UCSD-AML1 (cell line): Measurements from ENCODE around the gene CLCNKB.

Experiments used
- DNase-seq: peaks from one replicate; lab custom pipeline; 2025; ENCODE audit not compliant: unreplicated experiment; lab: John Stamatoyannopoulos, UW

CLCNKB gene

DNA sequence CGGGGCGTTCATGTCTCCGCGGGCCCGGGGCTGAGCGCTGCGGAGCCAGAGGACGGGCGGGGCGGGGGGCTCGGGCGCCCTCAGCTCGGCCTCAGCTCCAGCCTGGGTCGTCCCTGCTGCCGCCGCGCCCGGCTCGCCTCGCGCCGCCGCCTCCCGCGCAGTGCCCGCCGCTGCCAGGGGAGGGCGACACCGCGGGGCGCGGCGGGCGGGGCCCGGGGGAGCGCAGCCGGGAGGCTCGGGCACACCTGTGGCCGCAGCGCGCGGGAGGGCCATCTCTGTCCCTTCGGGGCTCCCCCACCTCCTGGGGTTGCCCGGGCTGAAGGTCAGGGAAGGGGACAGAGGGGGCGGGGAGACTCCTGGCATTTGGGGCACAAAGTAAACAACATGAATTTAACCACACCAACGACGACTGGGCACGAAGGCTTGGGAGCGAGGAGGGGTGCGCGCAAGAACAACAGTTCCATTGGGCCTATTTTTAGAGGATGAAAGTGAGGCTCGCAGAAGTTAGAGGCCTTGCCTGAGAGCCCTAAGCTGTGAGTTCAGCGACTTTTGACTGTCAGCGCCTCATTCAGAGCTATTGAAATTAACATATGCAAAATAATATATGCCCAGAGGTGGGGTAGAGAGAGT is 30.0 kb downstream of the CLCNKB start, which contains the start of gene FAM131C:
FAM131C (minus strand) TSS at position 162 of the 630 bp plus-strand sequence. CDS start 209 bp downstream, outside the sequence.
- peak; percentile 26 for DNase-seq

DNA sequence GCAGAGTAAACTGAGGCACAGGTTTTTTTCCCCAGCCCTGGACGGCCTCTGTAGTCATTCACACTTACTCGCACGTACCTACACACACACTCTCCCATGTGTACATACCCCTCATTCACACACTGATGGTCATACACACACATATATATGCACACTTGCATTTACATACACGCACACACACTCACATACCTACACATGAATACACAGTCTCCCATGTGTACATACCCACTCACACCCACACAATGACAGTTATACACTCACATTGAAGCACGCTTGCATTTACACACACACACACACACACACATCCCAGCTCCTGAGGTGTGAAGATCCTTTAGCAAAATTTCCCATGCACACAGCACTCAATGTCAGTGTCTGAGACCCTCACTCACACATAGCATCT is 30.6 kb downstream of the CLCNKB start:
- DNase-seq, result no peak

DNA sequence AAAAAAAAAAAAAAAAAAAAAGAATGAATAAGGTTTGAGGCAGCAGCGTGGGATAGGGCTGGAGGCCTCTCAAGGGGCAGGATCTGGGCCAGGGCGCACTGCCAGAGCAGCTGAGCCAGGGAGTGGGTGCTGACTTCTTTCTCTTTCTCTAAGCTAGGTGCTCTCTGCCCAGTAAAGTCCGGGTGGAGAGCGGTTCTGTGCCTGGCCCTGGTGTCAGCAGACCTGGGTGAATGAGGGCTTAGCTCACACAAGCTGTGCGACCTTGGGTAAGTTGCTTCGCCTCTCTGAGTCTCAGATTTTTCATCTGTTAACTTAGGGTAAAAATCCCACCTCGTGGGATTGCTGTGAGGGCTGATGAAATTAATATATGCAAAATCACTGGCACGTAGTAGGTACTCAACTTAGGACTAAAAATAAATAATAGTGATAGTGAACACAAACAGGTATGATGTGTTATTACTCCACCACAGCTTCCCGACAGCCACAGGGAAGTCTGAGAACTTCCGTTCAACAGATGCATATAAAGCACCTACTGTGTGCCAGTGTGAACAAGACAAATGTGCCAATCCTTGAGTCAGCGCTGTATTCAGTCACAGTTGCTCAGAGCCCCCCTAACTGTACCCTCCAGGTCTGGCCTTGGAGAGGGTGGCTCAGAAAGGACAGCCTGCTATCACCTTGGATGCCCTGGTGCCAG is 31.9 kb downstream of the CLCNKB start:
- no peak for DNase-seq

DNA sequence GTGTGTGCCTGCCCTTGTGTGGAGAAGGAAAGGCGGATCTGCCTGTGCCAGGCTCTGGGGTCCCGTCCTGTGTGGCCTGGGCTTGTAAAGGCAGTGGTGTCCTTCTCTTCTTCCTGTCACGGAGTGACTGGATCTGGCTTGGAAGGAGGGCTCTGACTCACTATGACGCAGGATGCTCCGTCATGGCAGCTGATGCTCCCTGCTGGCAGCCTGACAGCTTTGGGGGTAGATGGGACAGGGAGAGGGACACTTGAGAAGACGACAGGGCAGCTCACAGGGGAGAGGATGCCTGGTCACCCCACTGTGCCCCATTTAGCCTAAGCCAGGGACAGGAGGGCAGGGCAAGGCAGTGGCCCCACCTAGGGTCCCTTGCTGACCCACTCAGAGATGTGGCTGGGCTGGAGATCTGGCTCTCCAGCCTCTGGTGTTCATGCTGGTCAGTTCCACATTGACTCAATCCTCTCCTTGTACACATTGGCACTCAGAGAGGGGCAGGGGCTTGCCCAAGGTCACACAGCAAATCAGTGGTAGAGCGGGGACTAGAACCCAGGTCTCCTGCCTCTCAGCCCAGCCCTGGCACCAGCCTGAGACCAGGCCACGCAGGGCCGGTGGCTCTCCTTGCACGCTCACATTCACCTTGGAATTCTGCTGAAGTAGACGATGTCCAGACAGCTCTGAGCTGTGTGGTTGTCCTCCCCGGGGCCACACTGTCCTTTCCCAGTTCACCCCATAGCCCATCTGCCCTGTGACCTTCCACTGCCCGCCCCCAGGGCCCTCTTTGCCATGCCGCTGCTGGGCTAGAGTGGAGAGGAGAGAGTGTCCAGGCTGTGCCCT is 32.7 kb downstream of the CLCNKB start:
- no peak for DNase-seq

DNA sequence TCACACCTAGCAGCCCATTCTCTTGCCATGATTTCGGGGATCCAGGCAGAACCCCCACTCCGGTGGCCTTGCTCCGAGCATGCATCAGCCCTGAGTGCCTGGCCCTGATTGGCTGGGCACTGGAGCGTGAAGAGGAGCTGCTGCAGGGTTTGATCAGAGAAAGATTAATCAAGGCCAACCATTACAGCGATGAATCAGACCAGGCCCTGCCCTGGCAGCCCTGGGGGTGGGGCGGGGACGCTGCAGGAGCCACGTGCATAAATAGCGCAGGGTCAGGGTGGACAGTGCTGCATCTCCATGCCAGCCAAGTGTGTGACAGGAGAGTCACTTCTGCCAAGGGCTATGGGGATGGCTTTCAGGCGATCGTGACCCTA is 33.3 kb downstream of the CLCNKB start:
- no peak for DNase-seq

DNA sequence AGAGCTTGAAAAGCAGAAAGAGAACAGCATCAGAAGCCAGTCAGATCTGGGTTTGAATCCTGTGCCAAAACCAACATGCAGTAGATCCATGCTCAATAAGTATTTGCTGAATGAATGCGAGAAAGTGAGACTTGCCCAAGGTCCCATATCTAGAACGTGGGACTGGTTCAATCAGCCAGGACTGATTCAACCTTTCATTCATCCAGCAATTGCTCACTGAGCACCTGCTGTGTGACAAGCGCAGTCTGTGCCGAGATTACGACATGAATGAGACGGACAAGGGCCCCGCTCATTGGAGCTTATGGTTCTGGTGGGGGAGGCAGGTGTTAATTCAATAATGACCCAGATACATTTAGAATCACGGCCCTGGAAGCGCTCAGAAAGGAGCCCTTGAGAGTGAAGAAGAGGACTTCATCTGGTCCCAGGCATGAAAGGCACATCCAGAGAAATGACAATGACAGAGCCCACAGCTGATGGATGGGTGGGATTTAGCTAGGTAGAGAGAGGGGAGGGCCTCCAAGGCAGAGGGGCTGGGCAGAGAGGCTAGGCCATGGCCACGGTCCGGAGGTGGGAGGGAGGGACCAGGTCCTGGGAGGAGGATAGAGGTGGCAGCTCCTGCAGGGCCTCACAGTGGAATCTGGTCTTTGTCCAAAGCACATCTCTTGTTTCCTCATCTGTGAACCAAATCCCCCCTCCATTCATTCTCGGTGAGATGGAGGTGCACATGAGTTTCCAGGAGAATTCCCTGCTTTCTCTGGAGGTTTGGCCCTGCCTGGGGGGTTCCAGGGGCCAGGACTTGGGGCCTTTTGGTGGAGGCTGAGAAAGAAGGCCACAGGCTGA is 34.0 kb downstream of the CLCNKB start:
- no peak for DNase-seq

DNA sequence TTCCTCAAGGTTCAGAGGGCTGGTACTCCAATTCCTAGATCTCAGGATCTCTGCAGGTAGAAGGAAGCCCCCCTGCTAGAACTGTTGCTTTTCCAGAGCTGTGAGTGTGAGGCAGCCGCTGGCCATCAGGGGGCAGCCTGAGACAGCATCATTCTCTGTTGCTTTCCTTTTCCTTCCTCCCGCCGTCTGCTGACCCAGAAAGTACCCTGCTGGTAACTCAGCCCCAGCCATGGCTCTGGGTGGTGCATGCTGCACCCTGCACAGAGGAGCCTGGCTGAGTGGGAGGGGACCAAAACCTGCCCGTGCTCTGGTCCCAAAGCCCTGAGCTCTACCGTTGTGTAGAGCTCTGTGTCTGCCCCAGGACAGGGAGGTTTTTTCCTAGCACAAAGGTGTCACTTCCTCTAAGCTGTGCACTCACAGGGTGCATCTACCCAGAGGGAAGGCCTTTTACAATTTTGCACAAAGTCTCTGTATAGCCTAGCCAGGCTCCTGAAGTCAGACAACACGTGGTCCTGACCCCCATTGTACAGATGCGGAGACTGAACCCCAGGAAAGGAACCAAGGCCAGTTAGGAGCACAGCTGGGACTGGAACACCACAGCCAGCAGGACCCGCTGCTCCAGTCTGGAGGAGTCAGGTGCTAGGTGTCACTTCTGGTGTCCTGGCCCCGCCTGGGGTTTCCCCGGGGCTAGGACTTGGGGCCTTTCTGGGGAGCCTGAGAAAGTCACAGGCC is 35.5 kb downstream of the CLCNKB start:
- peak; percentile 71 for DNase-seq

DNA sequence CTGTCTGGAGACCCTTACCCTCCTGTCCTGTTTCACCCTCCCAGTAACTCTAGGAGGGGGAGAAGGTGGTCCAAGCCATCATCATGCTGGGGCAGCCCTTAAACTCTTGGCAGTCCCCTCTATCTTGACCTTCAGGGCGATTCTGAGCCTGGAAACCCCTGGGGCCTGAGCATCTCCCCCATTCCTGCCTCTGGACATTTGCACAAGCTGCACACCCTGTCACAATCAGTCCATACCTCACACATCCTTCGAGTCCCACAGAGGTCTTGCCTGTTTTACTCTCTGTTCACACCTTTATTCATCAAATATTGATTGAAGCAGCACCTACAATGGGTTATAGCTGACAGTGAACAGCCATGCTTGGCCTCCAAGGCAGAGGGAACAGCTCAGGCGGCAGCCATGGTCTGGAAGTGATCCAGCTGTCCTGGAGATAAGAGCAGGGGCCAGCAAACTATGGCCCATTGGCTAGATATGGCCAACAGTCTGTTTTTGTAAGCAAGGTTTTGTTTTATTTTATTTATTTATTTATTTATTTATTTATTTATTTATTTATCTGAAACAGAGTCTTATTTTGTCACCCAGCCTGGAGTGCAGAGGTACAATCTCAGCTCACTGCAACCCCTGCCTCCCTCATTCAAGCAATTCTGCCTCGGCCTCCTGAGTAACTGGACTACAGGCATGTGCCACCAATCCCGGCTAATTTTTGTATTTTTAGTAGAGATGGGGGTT is 37.0 kb downstream of the CLCNKB start:
- no peak for DNase-seq

DNA sequence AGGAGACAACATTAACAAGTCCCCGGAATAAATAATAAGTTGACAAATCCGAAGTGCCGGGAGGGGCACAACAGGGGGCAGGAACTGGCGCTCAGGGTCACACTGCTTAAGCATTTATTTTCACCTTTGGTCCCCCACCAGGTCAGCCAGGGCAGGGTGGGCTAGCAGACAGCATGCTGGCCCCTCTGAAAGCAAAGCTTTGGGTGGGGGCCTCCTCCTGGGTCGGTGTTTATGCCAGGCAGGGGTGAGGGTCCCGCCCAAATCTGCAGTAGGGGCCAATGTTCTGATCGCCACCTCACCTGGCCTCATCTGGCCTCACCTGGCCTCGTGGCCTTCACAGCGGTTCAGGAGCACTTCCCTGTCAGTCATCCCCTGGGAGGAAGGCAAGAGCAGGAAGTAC is 38.1 kb downstream of the CLCNKB start:
- no peak for DNase-seq

DNA sequence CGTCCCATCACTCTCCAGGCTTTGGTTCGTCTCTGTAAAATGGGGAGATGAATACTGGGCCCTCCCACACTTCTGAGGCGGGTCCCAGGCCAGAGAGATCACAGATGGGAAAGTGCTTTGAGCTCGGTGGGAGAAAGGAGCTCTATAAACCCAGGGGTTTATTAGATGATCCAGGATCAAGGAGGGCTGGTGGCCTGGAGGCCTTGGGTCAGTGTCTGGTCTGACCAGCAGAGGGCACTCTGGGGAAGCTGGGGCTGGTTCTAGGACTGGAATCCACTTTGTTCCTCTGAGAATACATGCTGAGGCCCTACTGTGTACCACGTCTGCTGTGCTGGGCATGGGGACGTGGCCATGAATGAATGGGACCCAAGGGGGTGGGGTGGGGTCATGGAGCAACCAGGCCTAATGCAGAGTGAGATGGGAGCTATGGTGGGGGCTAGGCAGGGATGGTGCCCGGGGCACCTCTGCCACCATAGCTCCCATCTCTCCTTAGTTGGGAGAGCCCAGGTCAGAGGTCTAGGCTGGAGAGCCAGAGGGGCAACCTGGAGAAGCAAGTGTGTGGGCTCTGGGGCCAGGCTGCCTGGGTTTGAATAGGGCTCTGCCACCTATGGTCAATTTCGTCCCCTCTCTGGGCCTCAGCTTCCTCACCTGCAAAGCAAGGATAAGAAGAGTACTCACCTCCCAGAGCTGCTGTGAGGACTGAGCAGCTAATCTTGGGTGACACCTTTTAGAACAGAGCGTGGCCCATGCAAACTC is 38.9 kb downstream of the CLCNKB start:
- peak; percentile 65 for DNase-seq

DNA sequence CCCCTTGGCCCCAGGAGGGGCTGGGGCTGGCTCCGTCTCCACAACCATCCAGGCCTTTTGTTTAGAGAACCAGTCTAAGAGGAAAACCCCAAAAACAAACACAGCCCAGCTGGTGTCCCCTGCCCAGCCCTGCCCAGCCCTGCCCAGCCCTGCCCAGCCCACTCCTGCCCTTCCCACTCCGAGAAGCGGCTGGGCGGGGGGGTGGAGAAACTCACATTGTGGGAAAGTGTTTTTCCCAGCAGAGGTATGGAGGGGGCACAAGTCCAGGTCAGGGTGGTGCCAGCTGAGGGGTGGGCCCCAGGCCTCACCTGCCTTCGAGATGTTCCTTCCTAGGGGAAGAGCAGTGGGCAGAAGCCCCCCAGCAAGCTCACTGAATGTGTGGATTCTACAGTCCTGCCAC is 39.9 kb downstream of the CLCNKB start:
- DNase-seq, result no peak

DNA sequence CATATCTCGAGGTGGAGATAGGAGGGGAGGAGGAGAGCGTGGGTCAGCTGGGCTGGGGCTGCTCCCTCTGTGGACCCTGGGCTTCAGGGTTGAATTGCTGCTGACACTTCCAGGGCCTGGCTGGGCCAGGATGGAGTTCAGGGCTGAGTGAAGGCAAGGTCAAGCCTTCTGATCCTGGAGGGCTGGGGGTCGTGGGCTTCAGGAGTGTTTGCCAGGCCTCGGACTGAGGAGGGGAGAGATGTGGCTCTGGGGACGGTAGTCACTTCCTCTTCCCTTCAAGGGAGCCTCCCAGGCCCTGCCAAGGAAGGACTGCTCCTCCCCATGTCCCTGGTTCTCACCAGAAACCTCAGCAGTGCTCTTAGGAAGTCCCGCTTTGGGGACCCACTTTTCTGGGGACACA is 41.9 kb downstream of the CLCNKB start:
- no peak for DNase-seq

DNA sequence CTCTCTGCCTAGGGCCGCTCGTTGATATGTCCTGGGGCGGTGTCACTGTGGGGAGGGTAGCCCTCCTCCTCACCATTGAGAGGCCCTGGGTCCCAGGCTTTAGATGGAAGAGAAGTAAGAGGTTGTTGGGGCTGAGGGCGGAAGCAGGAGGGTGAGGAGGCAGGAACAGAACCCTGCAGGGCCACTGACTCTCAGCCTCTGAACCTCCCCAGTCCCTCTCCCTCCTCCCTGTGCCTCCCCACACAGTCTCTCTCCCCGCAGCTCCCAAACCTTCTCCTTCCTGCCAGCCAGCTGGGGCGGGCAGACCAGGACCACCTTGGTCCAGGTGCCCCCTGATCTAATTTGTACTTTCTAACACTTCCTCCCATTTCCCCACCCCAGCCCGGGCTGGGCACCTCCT is 44.2 kb downstream of the CLCNKB start:
- no peak for DNase-seq

DNA sequence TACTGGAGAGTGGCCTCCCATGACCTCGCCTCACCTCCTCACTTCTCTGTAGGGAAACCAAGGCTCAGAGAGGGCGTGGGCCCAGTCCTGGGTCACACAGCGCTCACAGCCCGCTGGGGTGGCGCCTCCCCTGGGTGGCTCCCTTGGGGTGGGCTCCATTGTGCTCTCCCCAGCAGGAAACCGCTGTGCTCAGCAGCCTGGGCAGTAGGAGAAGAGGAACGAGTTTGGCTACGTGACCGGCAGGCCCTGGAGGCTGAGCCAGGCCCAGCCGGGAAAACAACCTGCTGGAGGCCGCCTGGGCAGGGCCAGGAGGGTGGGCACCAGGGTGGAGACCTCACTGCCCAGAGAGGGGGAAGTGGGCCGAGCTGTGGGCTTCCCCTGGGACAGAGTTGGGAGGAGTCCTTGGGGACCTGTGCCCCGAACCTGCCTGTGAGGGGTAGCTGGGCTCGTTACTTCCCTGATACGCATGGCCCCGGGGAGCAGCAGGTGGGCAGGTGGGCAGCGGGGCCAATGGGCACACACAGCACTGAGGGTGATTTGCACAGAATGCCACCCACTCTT is 44.8 kb downstream of the CLCNKB start:
- no peak for DNase-seq

DNA sequence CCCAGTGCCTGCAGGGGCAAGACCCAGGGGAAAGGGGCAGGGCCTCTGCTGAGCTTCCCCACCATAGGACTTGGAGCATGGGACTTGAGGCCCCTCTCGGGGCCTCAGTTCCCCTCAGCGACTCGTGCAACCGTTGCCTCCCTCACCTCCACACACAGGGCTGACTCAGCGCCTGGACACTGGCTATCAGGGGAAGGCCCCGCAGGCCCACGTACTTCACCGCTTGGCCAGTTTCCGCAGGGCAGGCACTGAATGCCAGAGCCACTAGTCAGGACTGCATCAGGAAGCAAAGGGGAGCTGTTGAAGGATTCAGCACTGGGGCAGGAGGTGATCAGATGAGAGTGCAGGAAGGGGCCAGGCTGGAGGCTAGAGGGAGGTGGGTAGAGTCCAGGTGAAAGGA is 45.4 kb downstream of the CLCNKB start:
- no peak for DNase-seq

DNA sequence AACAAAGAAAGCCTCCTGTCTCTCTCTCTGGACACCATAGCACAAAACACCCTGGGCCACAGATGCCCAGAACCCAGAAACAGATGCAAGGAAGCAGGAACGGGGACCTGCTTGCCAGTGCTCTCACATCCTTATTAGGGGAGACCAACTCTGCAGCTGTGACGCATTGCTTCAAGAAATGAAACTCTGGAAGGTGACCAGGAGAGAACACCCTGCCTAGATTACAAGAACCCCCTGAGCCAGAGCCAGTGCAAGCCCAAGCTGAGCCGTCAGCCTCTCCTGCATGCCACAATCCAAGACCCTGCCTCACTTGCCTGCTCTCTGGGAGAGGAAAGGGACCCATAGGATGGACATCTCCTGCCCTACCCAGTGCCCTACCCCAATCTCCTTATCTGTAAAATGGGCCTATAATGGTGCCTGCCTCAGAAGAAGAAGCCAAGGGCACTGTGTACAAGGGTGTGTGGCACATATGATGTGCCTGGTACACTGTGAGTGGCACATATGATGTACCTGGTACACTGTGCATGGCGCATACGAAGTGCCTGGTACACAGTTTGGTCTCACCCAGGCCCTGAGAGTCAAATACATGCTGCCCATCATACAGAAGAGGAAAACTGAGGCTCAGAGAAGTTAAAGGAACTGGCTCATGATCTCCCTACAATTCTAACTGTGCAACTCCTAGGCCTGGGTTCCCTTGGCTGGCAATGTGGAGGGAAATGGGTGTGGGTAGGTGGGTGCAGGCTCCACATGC is 46.7 kb downstream of the CLCNKB start:
- DNase-seq, result no peak

DNA sequence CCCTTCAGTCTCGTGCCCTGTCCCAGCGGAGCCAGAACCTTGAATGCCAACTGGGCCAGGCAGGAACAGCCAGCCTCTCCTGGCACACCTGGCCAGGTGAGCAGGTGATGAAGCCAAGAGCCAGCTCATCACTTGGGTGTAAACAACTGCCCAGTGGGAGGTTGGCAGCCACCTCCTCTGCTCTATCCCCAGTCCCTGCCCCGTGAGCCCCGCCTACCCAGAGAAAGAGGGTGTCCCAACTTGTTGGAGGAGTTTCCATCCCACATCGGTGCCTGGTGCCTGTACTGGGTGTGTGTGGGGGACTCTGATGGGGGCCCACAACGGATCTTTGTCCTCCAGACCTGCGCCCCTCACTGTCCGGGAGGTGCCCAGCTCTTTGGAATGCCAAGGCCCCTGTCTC is 47.7 kb downstream of the CLCNKB start:
- no peak for DNase-seq
